Endothelial cell of umbilical vein (primary cell): ENCODE results near the gene TLCD2.

Experiments
- CTCF ChIP-seq, 2 donors: IDR thresholded peaks; 1 replicate in 1 of 2; 2 replicates in 1 of 2; pipeline ENCODE4 v1.5.1; 2011; ENCODE audit warnings: low read length in 2 of 2, mild to moderate bottlenecking in 2 of 2, moderate library complexity in 2 of 2, control low read depth in 1 of 2, inconsistent platforms in 1 of 2, low read depth in 1 of 2; ENCODE audit not compliant: insufficient read depth in 1 of 2; ENCODE audit errors: extremely low read depth in 1 of 2
- EZH2 ChIP-seq: IDR thresholded peaks from 2 replicates; pipeline ENCODE4 v1.6.1; 2012; ENCODE audit warnings: borderline replicate concordance, low read depth, mild to moderate bottlenecking, moderate library complexity, low read length, inconsistent platforms; ENCODE audit not compliant: severe bottlenecking
- FOS ChIP-seq: IDR thresholded peaks from 2 replicates; pipeline ENCODE4 v1.6.1; 2011; ENCODE audit warnings: mild to moderate bottlenecking, low read length, moderate library complexity, borderline replicate concordance; ENCODE audit not compliant: insufficient read depth
- JUN ChIP-seq: IDR thresholded peaks from 2 replicates; pipeline ENCODE4 v1.6.1; 2011; ENCODE audit warnings: borderline replicate concordance, low read depth; ENCODE audit not compliant: insufficient read length, insufficient read depth
- MAX ChIP-seq: IDR thresholded peaks from 2 replicates; pipeline ENCODE4 v1.6.1; 2011; ENCODE audit not compliant: insufficient read depth, insufficient read length
- MYC ChIP-seq: IDR thresholded peaks from one replicate; pipeline ENCODE4 v1.6.1; 2011; ENCODE audit warnings: mild to moderate bottlenecking, low read depth, low read length
- POLR2A ChIP-seq: IDR thresholded peaks from 2 replicates; pipeline ENCODE4 v1.6.1; 2012; ENCODE audit warnings: low read depth, mild to moderate bottlenecking, control low read depth, low read length
- POLR2AphosphoS5 ChIP-seq: IDR thresholded peaks from 2 replicates; pipeline ENCODE4 v1.6.1; 2012; ENCODE audit warnings: low read depth, mild to moderate bottlenecking, control low read depth, low read length, moderate library complexity; ENCODE audit not compliant: insufficient read depth

DNA sequence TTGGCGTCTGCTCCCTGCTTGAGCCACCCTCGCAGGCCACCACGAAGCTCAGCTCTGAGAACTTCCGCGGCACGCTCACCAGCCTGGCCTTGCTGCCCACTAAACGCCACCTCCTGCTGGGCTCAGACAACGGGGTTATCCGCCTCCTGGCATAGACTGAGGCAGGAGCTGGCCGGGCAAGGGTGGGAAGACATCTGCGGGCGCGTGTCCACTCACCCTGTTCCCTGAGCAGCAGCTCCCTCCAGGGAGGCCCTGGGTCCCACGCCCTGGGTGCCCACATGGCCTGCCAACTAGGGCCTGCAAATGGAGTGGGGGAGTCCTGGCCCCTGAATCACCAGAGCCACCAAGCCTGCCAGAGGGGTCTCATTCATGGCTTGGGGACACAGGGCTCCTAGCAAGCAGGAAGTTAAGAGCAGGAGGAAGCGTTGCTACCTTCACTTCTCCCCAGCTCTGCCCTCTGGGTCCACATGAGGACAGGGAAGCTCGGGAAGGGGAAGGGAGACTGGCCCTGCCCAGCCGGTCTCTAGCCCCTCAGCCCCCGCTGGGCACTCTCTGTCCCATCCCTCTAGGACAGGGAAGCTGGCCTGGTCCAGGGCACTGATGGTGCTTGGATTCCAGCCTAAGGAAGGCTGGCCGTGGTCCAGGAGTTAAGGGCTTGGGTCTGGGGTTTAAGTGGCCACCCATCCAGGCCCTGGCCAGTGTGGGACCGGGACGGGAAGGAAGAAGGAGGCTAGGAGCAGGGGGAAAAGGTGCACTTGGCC, 27.5 kb upstream of the TLCD2 start:
- TF ChIP-seq POLR2A (no peak), CTCF (IDR thresholded peaks at IDR 0.05; ENCODE audit: extremely low read depth in 1 of 2, insufficient read depth in 1 of 2, low read depth in 1 of 2, low read length in 2 of 2) (no peak), POLR2AphosphoS5 (no peak), MAX (no peak), JUN (no peak), EZH2 (no peak), MYC (no peak), FOS (no peak)
